DOHH2 (cell line): Measurements from ENCODE around the gene RGMA.

Experiments
- EZH2phosphoT487 ChIP-seq: fragments of 200-600 bp; sonication (generic); IDR thresholded peaks from 2 replicates; pipeline ENCODE4 v1.6.1; 2017; ENCODE audit warnings: borderline replicate concordance, mild to moderate bottlenecking, antibody characterized with exemption, low read length, moderate library complexity, mixed read lengths
- TF ChIP-seq, protein P1 (sequence below): fragments of 200-600 bp; sonication (generic); IDR thresholded peaks from one replicate; pipeline ENCODE4 v1.5.1; 2014; ENCODE audit warnings: antibody characterized with exemption, mild to moderate bottlenecking, low read depth, low read length; ENCODE audit not compliant: poor library complexity, severe bottlenecking

DNA sequence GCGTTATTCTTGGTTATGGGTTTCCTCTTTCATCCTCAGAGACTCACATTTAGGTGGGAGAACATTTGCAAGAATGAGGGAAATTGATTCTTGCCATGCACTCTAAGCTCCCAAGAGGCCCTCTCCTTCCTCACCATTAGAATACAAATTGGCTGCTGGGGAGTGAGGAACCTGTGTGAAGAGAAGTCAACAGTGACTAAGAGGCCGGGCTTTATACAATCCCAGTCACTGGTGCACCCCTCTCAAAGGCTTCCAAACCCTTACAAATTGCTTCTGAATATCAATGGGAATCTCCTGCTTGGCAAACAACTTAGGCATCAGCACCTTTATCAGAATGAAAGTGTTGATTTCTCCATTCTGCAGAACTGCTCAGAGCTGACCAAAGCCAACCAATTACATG, 16.5 kb upstream of the RGMA start:
- TF ChIP-seq, protein P1, sequence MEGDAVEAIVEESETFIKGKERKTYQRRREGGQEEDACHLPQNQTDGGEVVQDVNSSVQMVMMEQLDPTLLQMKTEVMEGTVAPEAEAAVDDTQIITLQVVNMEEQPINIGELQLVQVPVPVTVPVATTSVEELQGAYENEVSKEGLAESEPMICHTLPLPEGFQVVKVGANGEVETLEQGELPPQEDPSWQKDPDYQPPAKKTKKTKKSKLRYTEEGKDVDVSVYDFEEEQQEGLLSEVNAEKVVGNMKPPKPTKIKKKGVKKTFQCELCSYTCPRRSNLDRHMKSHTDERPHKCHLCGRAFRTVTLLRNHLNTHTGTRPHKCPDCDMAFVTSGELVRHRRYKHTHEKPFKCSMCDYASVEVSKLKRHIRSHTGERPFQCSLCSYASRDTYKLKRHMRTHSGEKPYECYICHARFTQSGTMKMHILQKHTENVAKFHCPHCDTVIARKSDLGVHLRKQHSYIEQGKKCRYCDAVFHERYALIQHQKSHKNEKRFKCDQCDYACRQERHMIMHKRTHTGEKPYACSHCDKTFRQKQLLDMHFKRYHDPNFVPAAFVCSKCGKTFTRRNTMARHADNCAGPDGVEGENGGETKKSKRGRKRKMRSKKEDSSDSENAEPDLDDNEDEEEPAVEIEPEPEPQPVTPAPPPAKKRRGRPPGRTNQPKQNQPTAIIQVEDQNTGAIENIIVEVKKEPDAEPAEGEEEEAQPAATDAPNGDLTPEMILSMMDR = no peak
- TF ChIP-seq EZH2phosphoT487 = no peak
